IMR-90 (cell line): ENCODE results near the gene TREH. TPM values are rescaled to one million over a fixed set of nuclear protein-coding genes. Genes with fewer than 3 reads are reported as not detected.

Source experiments
- ATAC-seq: fragments of 200-7000 bp; cut with Tn5 transposase; 2 replicates; pipeline ENCODE4 v1.9.1; 2020; ENCODE audit warnings: low read depth, mild to moderate bottlenecking, moderate library complexity
- BruUV-seq: library from RNA; stranded (reverse); fragments of 400-500 nt; replicated peaks from 2 replicates; lab custom pipeline; 2021; lab: Mats Ljungman, UMichigan
- CTCF ChIA-PET: fragments of 300-600 bp; formaldehyde crosslinking; extraction: SDS; loops from one replicate; lab custom pipeline; 2021; ENCODE audit warnings: antibody characterized with exemption; lab: Yijun Ruan, JAX
- POLR2A ChIA-PET: fragments of 300-600 bp; sonication (Branson Sonifier 250); formaldehyde crosslinking; loops from one replicate; lab custom pipeline; 2022; ENCODE audit warnings: antibody characterized with exemption; ENCODE audit not compliant: unreplicated experiment; lab: Charles Lee
- DNase-seq: peaks from one replicate; pipeline ENCODE4 v3.0.0; 2013
- H2AFZ ChIP-seq: replicated peaks from 2 replicates; pipeline ENCODE3; 2013; ENCODE audit warnings: low read length, mild to moderate bottlenecking; ENCODE audit not compliant: poor library complexity
- H2AK5ac ChIP-seq: 2 replicates; pipeline ENCODE4 v1.6.1; 2013; ENCODE audit warnings: low read depth, low read length, inconsistent platforms
- H2AK9ac ChIP-seq: replicated peaks from 2 replicates; pipeline ENCODE3; 2013; ENCODE audit warnings: mild to moderate bottlenecking, low read depth, low read length, moderate library complexity; ENCODE audit not compliant: poor library complexity
- H2BK120ac ChIP-seq: 2 replicates; pipeline ENCODE4 v1.6.1; 2013; ENCODE audit warnings: low read depth, low read length, inconsistent platforms
- H2BK15ac ChIP-seq: 3 replicates; pipeline ENCODE4 v1.6.1; 2013; ENCODE audit warnings: low read depth, low read length, inconsistent platforms
- H2BK20ac ChIP-seq: 2 replicates; pipeline ENCODE4 v1.6.1; 2013; ENCODE audit warnings: low read depth, mild to moderate bottlenecking, inconsistent platforms, low read length, moderate library complexity
- H2BK5ac ChIP-seq: 2 replicates; pipeline ENCODE4 v1.6.1; 2013; ENCODE audit warnings: mild to moderate bottlenecking, low read depth, low read length, inconsistent platforms; ENCODE audit not compliant: poor library complexity, severe bottlenecking
- H3K14ac ChIP-seq: replicated peaks from 2 replicates; pipeline ENCODE4 v1.6.1; 2013; ENCODE audit warnings: low read depth, low read length, inconsistent platforms
- H3K18ac ChIP-seq: 2 replicates; pipeline ENCODE4 v1.6.1; 2013; ENCODE audit warnings: low read depth, low read length, control low read depth
- H3K23ac ChIP-seq: 2 replicates; pipeline ENCODE4 v1.6.1; 2013; ENCODE audit warnings: low read depth, low read length, inconsistent platforms
- H3K27ac ChIP-seq: 2 replicates; pipeline ENCODE4 v1.5.1; 2013; ENCODE audit warnings: mild to moderate bottlenecking, control low read depth, low read length; ENCODE audit not compliant: insufficient read depth
- H3K27me3 ChIP-seq: 2 replicates; pipeline ENCODE4 v1.6.1; 2013; ENCODE audit warnings: low read length; ENCODE audit not compliant: control insufficient read depth, insufficient read depth
- H3K36me3 ChIP-seq: 2 replicates; pipeline ENCODE4 v1.6.1; 2013; ENCODE audit warnings: low read length, mixed read lengths; ENCODE audit not compliant: control insufficient read depth, insufficient read depth
- H3K4ac ChIP-seq: 2 replicates; pipeline ENCODE4 v1.6.1; 2013; ENCODE audit warnings: low read depth, low read length, inconsistent platforms
- H3K4me1 ChIP-seq: 2 replicates; pipeline ENCODE4 v1.6.1; 2013; ENCODE audit warnings: low read length, mixed read lengths; ENCODE audit not compliant: control insufficient read depth, insufficient read depth
- H3K4me2 ChIP-seq: 2 replicates; pipeline ENCODE4 v1.6.1; 2013; ENCODE audit warnings: low read depth, mild to moderate bottlenecking, control low read depth, low read length, moderate library complexity
- H3K4me3 ChIP-seq: 2 replicates; pipeline ENCODE4 v1.5.1; 2013; ENCODE audit warnings: low read depth, mild to moderate bottlenecking, control low read depth, low read length, moderate library complexity; ENCODE audit not compliant: insufficient read depth
- H3K56ac ChIP-seq: 2 replicates; pipeline ENCODE4 v1.6.1; 2013; ENCODE audit warnings: low read length, inconsistent platforms; ENCODE audit not compliant: insufficient read depth; ENCODE audit errors: extremely low read depth
- H3K79me1 ChIP-seq, 2 experiments: 2 replicates each; pipeline ENCODE4 v1.6.1; 2013; ENCODE audit warnings: low read length in 2 of 2, inconsistent platforms in 1 of 2, low read depth in 1 of 2
- H3K9ac ChIP-seq: 2 replicates; pipeline ENCODE4 v1.6.1; 2013; ENCODE audit warnings: low read depth, low read length, control low read depth
- H3K9me1 ChIP-seq: 2 replicates; pipeline ENCODE4 v1.6.1; 2013; ENCODE audit warnings: low read length, inconsistent platforms; ENCODE audit not compliant: insufficient read depth
- H3K9me3 ChIP-seq: 2 replicates; pipeline ENCODE4 v1.6.1; 2013; ENCODE audit warnings: low read length; ENCODE audit not compliant: control insufficient read depth, insufficient read depth
- H4K20me1 ChIP-seq: 2 replicates; pipeline ENCODE4 v1.6.1; 2013; ENCODE audit warnings: low read length, inconsistent platforms; ENCODE audit not compliant: insufficient read depth
- H4K5ac ChIP-seq: 2 replicates; pipeline ENCODE4 v1.6.1; 2013; ENCODE audit warnings: mild to moderate bottlenecking, low read depth, low read length, control low read depth
- H4K8ac ChIP-seq, 2 experiments: 2 replicates each; pipeline ENCODE4 v1.6.1; 2013; ENCODE audit warnings: low read depth in 2 of 2, low read length in 2 of 2, control low read depth in 1 of 2, inconsistent platforms in 1 of 2
- H4K91ac ChIP-seq: 2 replicates; pipeline ENCODE4 v1.6.1; 2013; ENCODE audit warnings: low read depth, low read length, inconsistent platforms; ENCODE audit not compliant: insufficient read depth
- CEBPB ChIP-seq: IDR thresholded peaks from 2 replicates; pipeline ENCODE4 v1.6.1; 2012; ENCODE audit warnings: low read depth, low read length, improper control_type of control experiment
- CHD1 ChIP-seq: IDR thresholded peaks from 2 replicates; pipeline ENCODE4 v1.6.1; 2012; ENCODE audit warnings: low read depth, low read length, improper control_type of control experiment
- FOS ChIP-seq: fragments of 150-350 bp; IDR thresholded peaks from 2 replicates; pipeline ENCODE4 v1.6.1; 2016; ENCODE audit warnings: low read depth, low read length
- MAZ ChIP-seq: IDR thresholded peaks from 2 replicates; pipeline ENCODE4 v1.6.1; 2012; ENCODE audit warnings: low read depth, mild to moderate bottlenecking, low read length, improper control_type of control experiment, moderate library complexity, borderline replicate concordance
- MXI1 ChIP-seq: IDR thresholded peaks from 2 replicates; pipeline ENCODE4 v1.6.1; 2012; ENCODE audit warnings: low read depth, mild to moderate bottlenecking, low read length, moderate library complexity, borderline replicate concordance
- POLR2A ChIP-seq: IDR thresholded peaks from 2 replicates; pipeline ENCODE4 v1.6.1; 2012; ENCODE audit warnings: mild to moderate bottlenecking, low read depth, low read length
- RAD21 ChIP-seq: IDR thresholded peaks from 2 replicates; pipeline ENCODE4 v1.6.1; 2012; ENCODE audit warnings: low read length, improper control_type of control experiment
- RCOR1 ChIP-seq: IDR thresholded peaks from 2 replicates; pipeline ENCODE4 v1.6.1; 2012; ENCODE audit warnings: mild to moderate bottlenecking, low read length, improper control_type of control experiment; ENCODE audit not compliant: insufficient replicate concordance
- SMC3 ChIP-seq: fragments of 150-350 bp; IDR thresholded peaks from 2 replicates; pipeline ENCODE4 v1.6.1; 2016; ENCODE audit warnings: low read depth, mild to moderate bottlenecking, antibody characterized with exemption, low read length, moderate library complexity
- WGBS, 2 experiments: methylation state at CpG; one replicate each; pipeline versions ENCODE4 v1.1.5 to v1.1.7; 2013; ENCODE audit warnings: missing lambda C conversion rate in 2 of 2; ENCODE audit not compliant: insufficient read length in 1 of 2; ENCODE audit errors: extremely low coverage in 2 of 2; 5-methylcytosine and 5-hydroxymethylcytosine counted together
- dilution Hi-C: fragments of 300-500 bp; cut with HindIII; formaldehyde crosslinking; loops from one replicate; pipeline ENCODE4 v1.14.3; 2018; ENCODE audit warnings: low sequenced_read_pairs; ENCODE audit not compliant: unreplicated experiment
- in situ Hi-C: fragments of 300-500 bp; cut with MboI; formaldehyde crosslinking; loops from 3 replicates; pipeline ENCODE4 v1.14.3; 2019; ENCODE audit warnings: low sequenced_read_pairs, inconsistent platforms, mixed read lengths
- intact Hi-C: fragments of 100-400 bp; cut with micrococcal nuclease; formaldehyde crosslinking; loops from 2 replicates; pipeline ENCODE4 v1.10.0; 2022
- polyA plus RNA-seq, 3 experiments: library from polyadenylated mRNA; depleted of rRNA; stranded (reverse); fragments of >200 nt; gene quantifications; 2 replicates each; pipeline ENCODE4 v1.2.3, GENCODE V29; 2012; ENCODE audit warnings: low replicate concordance in 1 of 3
- total RNA-seq: library from RNA; depleted of rRNA; stranded (reverse); fragments of >200 nt; gene quantifications from 2 replicates; pipeline ENCODE4 v1.2.3, GENCODE V29; 2012
- TF ChIP-seq, protein P1 (sequence below): fragments of 150-350 bp; IDR thresholded peaks from 2 replicates; pipeline ENCODE4 v1.6.1; 2017; ENCODE audit warnings: mild to moderate bottlenecking, antibody characterized with exemption, low read length, low read depth
- TF ChIP-seq, protein P2 (sequence below): conservative IDR thresholded peaks from 2 replicates; pipeline ENCODE4 v1.5.1; 2012; ENCODE audit warnings: mild to moderate bottlenecking, low read depth, low read length, improper control_type of control experiment

TREH gene
- total and polyA plus RNA-seq, 2 of the 4 experiments (the other 2 are of a cell fraction), result not detected

DNA sequence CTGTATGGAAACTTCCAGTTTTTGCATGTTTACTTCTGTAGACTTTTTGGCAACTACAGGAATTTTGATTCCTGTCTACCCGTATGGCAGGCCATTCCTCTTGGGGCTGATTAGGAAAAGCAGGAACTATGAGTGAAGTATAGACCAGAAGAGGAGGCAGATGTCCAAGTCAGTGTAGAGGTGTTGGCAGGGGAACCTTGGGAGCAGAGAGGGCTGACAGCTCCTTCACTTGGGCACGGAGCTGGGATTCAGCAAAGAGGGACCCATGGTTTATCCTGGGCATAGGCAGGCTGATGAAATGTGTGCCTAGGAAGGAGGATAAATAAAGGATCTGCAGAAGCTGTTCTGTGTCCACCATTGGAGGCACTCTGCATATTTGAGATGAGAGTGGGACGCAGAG is 33.1 kb downstream of the TREH start:
- POLR2A ChIA-PET, result interaction anchor here (0.6 to 1.0 kb wide), 2 partner anchors 24 to 64 kb away, joined by 3 to 14 read pairs; no protein-coding TSS in a partner anchor
- intact Hi-C loops (no loop called here), dilution Hi-C loops (no loop called here), in situ Hi-C loops (no loop called here)
- Histone ChIP-seq H3K9ac (no peak overlapping the region), H3K14ac (no peak overlapping the region), H3K56ac (no peak overlapping the region), H3K79me1 (peaks cover 35 to 70% of the 10 kb centered on the region in 2 experiments), H3K4me1 (0 out of 2 replicates have a peak, but pooled peaks cover 1% of the 10 kb centered on the region), H3K23ac (no peak overlapping the region), H2AFZ (no peak overlapping the region), H2BK120ac (no peak overlapping the region), H3K4ac (no peak overlapping the region), H3K9me1 (no peaks in the 10 kb centered on the region; the same call in 1 of the 2 replicates), H3K4me2 (no peak overlapping the region), H3K9me3 (no peaks in the 10 kb centered on the region), H4K5ac (no peak overlapping the region), H3K18ac (no peak overlapping the region), H2BK5ac (no peak overlapping the region), H2AK9ac (no peak overlapping the region), H4K91ac (no peak overlapping the region), H3K4me3 (no peak overlapping the region), H2BK20ac (no peak overlapping the region), H4K20me1 (peaks cover 28% of the 10 kb centered on the region), H3K27me3 (no peaks in the 10 kb centered on the region), H3K36me3 (peaks cover 83% of the 10 kb centered on the region), H4K8ac (no peak overlapping the region), H2BK15ac (no peak overlapping the region), H2AK5ac (no peak overlapping the region), H3K27ac (no peak overlapping the region)
- CTCF ChIA-PET, result no interaction called here
- no TSS peak for BruUV-seq
- ATAC-seq (no peak), DNase-seq (no peak)
- no CpG with 5 or more reads among the region's 3 CpGs for WGBS, 2 experiments
- TF ChIP-seq MXI1 (no peak), CHD1 (no peak), MAZ (no peak), SMC3 (no peak), FOS (no peak), RCOR1 (no peak), POLR2A (no peak), RAD21 (no peak), CEBPB (no peak)
- TF ChIP-seq, protein P1, sequence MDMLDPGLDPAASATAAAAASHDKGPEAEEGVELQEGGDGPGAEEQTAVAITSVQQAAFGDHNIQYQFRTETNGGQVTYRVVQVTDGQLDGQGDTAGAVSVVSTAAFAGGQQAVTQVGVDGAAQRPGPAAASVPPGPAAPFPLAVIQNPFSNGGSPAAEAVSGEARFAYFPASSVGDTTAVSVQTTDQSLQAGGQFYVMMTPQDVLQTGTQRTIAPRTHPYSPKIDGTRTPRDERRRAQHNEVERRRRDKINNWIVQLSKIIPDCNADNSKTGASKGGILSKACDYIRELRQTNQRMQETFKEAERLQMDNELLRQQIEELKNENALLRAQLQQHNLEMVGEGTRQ, result no peak
- TF ChIP-seq, protein P2, sequence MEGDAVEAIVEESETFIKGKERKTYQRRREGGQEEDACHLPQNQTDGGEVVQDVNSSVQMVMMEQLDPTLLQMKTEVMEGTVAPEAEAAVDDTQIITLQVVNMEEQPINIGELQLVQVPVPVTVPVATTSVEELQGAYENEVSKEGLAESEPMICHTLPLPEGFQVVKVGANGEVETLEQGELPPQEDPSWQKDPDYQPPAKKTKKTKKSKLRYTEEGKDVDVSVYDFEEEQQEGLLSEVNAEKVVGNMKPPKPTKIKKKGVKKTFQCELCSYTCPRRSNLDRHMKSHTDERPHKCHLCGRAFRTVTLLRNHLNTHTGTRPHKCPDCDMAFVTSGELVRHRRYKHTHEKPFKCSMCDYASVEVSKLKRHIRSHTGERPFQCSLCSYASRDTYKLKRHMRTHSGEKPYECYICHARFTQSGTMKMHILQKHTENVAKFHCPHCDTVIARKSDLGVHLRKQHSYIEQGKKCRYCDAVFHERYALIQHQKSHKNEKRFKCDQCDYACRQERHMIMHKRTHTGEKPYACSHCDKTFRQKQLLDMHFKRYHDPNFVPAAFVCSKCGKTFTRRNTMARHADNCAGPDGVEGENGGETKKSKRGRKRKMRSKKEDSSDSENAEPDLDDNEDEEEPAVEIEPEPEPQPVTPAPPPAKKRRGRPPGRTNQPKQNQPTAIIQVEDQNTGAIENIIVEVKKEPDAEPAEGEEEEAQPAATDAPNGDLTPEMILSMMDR, result no peak
